Motor neuron (in vitro differentiated cells): ENCODE data around the gene CPZ. TPM values are rescaled to one million over a fixed set of nuclear protein-coding genes. Genes with fewer than 3 reads are reported as not detected.

Source experiments
- ATAC-seq, 8 experiments: fragments of 200-7000 bp; cut with Tn5 transposase; replicated peaks in 6 of 8; 2 replicates each; pipeline ENCODE4 v1.8.0; 2021; ENCODE audit warnings: mild to moderate bottlenecking in 8 of 8, moderate library complexity in 8 of 8
- H3K27ac ChIP-seq, 2 donors: fragments of 250-450 bp; sonication (Bioruptor Pico); 2 replicates each; pipeline ENCODE4 v1.9.0; 2021; ENCODE audit warnings: antibody characterized with exemption in 2 of 2, mild to moderate bottlenecking in 2 of 2, moderate library complexity in 1 of 2
- H3K4me1 ChIP-seq, 2 donors: fragments of 250-450 bp; sonication (Bioruptor Pico); replicated peaks in 1 of 2; 2 replicates each; pipeline ENCODE4 v1.6.1; 2021; ENCODE audit warnings: antibody characterized with exemption in 2 of 2, mild to moderate bottlenecking in 2 of 2, moderate library complexity in 1 of 2
- H3K4me3 ChIP-seq, 5 donors: fragments of 250-450 bp; sonication (Bioruptor Pico); 2 replicates each; pipeline ENCODE4 v1.9.0; 2021; ENCODE audit warnings: antibody characterized with exemption in 5 of 5, mild to moderate bottlenecking in 5 of 5, moderate library complexity in 4 of 5
- WGBS, 10 experiments: fragments of 450-650 bp; shearing (Covaris generic); methylation state at CpG; one replicate each; pipeline ENCODE4 v1.0.0; 2022; 5-methylcytosine and 5-hydroxymethylcytosine counted together
- in situ Hi-C, 9 experiments: fragments of 400-800 bp; cut with MboI; loops; one replicate each; pipeline ENCODE4 v1.15.0; 2021; ENCODE audit warnings: low sequenced_read_pairs in 9 of 9, low pct_unique_long_range_greater_than_20kb in 2 of 9; ENCODE audit not compliant: unreplicated experiment in 9 of 9
- total RNA-seq, 8 experiments: library from RNA; unstranded; fragments of 300-600 nt; gene quantifications; 2 replicates each; pipeline versions ENCODE4 v1.2.3 to v1.2.4, GENCODE V29; 2022

CPZ gene
- total RNA-seq, 8 experiments from 2014 or later: 0.11 to 48.4 (median 1.4) TPM; not detected in 2

- in situ Hi-C loops: loop anchor here in 1 of 9 experiments (10.0 kb wide), 1 partner anchor 121 kb away; no protein-coding TSS in a partner anchor
- no peak overlapping the region for H3K27ac ChIP-seq
- H3K4me1 ChIP-seq: no peaks in the 10 kb centered on the region
- ATAC-seq: no peak
- H3K4me3 ChIP-seq: no peak overlapping the region
- WGBS, 10 experiments: 8 to 94% (median 76%) methylated on average over 1 to 7 of the region's 16 CpGs; no CpG with 5 or more reads in 3 of the 10 experiments
These were observed 2.9 kb downstream of the CPZ start for GRCh38 chr4:8595237-8596087.

GRCh38 chr4:8596891-8597290, 4.3 kb downstream of the CPZ start:
- 60 to 93% (median 84%) methylated on average over 1 to 4 of the region's 9 CpGs; no CpG with 5 or more reads in 6 of the 10 experiments for WGBS, 10 experiments
- no peak overlapping the region for H3K27ac ChIP-seq
- no peak overlapping the region for H3K4me3 ChIP-seq
- ATAC-seq: no peak
- in situ Hi-C loops: loop anchor here in 1 of 9 experiments (10.0 kb wide), 1 partner anchor 122 kb away; no protein-coding TSS in a partner anchor
- H3K4me1 ChIP-seq: no peaks in the 10 kb centered on the region

GRCh38 chr4:8597319-8597718, 4.8 kb downstream of the CPZ start:
- Histone ChIP-seq H3K4me1 (no peaks in the 10 kb centered on the region), H3K27ac (no peak overlapping the region), H3K4me3 (no peak overlapping the region)
- 53 to 81% (median 73%) methylated on average over 3 to 8 of the region's 13 CpGs; no CpG with 5 or more reads in 6 of the 10 experiments for WGBS, 10 experiments
- ATAC-seq: peak in 3 of 8 experiments; percentile 5 to 29 (median 26)
- in situ Hi-C loops: loop anchor here in 1 of 9 experiments (10.0 kb wide), 1 partner anchor 123 kb away; no protein-coding TSS in a partner anchor

- in situ Hi-C loops: loop anchor here in 1 of 9 experiments (10.0 kb wide), 1 partner anchor 123 kb away; no protein-coding TSS in a partner anchor
- ATAC-seq: no peak
- 40 to 100% (median 59%) methylated on average over 1 to 4 of the region's 15 CpGs; no CpG with 5 or more reads in 6 of the 10 experiments for WGBS, 10 experiments
These were observed 5.2 kb downstream of the CPZ start for GRCh38 chr4:8597791-8598190.

GRCh38 chr4:8598391-8599090, 6.0 kb downstream of the CPZ start:
- 50 to 100% (median 94%) methylated on average over 2 to 6 of the region's 19 CpGs; no CpG with 5 or more reads in 4 of the 10 experiments for WGBS, 10 experiments
- no peak for ATAC-seq
- H3K27ac ChIP-seq: no peak overlapping the region

More at GRCh38 chr4:8597791-8598190, 5.2 kb downstream of the CPZ start:
- H3K27ac ChIP-seq: no peak overlapping the region
- H3K4me3 ChIP-seq: no peak overlapping the region
- H3K4me1 ChIP-seq: no peaks in the 10 kb centered on the region

GRCh38 chr4:8599091-8599460, 6.5 kb downstream of the CPZ start:
- H3K4me3 ChIP-seq: no peak overlapping the region
- in situ Hi-C loops: loop anchor here in 1 of 9 experiments (10.0 kb wide), 1 partner anchor 124 kb away; no protein-coding TSS in a partner anchor
- 80 to 84% (median 83%) methylated on average over 2 to 8 of the region's 8 CpGs; no CpG with 5 or more reads in 7 of the 10 experiments for WGBS, 10 experiments
- no peak overlapping the region for H3K27ac ChIP-seq
- no peaks in the 10 kb centered on the region for H3K4me1 ChIP-seq
- ATAC-seq: no peak

More at GRCh38 chr4:8598391-8599090, 6.0 kb downstream of the CPZ start:
- Histone ChIP-seq H3K4me3 (no peak overlapping the region), H3K4me1 (no peaks in the 10 kb centered on the region)
- in situ Hi-C loops: loop anchor here in 1 of 9 experiments (10.0 kb wide), 1 partner anchor 124 kb away; no protein-coding TSS in a partner anchor

DNA sequence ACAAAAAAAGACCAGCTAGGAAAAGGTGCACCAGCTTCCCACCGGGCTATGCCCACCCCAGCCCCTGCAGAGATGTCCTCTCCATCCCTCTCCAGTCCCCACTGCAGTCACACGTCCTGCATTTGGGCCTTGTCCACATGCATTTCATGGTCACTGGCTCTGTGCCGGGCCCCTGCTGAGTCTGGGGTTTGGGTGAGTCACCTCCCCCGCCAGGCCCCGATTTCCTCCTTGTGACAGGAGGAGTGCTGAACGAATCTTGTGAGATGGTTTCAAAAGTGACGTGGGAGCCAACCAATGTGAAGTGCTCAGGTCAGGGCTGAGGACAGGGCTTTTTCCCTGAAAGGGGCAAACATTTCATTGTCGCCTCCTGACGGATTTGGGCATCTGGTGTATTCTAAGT, 7.1 kb downstream of the CPZ start:
- 5 to 94% (median 58%) methylated on average over 2 to 5 of the region's 9 CpGs; no CpG with 5 or more reads in 3 of the 10 experiments for WGBS, 10 experiments
- no peak overlapping the region for H3K4me3 ChIP-seq
- H3K4me1 ChIP-seq: no peaks in the 10 kb centered on the region
- in situ Hi-C loops: loop anchor here in 1 of 9 experiments (10.0 kb wide), 1 partner anchor 125 kb away; no protein-coding TSS in a partner anchor
- ATAC-seq: peak in 3 of 8 experiments; percentile 17 to 80 (median 73)
- H3K27ac ChIP-seq: no peak overlapping the region

DNA sequence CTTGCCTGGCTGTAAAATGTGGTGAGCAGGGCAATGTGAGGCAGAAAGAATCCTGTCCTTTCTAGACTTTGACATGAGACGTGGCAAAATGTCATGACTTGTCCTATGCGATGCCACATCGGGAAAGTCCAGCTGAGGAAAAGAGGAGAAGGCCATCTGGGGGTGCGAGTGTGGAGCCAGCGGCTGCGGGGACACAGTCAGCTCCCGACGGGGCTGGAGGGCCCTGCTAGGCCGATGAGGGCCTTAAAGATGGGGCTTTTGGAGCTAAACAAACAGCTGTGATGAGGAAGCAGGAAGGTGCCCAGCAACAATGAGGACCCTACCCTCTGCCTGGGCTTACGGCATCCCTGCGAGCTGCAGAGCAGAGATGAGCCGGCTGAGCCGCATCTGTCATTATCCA, 7.7 kb downstream of the CPZ start:
- Histone ChIP-seq H3K4me1 (no peaks in the 10 kb centered on the region), H3K27ac (no peak overlapping the region), H3K4me3 (no peak overlapping the region)
- 44 to 100% (median 83%) methylated on average over 1 to 7 of the region's 13 CpGs; no CpG with 5 or more reads in 5 of the 10 experiments for WGBS, 10 experiments
- in situ Hi-C loops: no loop called here
- ATAC-seq: no peak

- WGBS, 10 experiments: 73% methylated on average over 3 of the region's 12 CpGs; no CpG with 5 or more reads in 9 of the 10 experiments
- in situ Hi-C loops: no loop called here
- no peaks in the 10 kb centered on the region for H3K4me1 ChIP-seq
- ATAC-seq: peak in 1 of 8 experiments; percentile 22
- H3K27ac ChIP-seq: no peak overlapping the region
- H3K4me3 ChIP-seq: no peak overlapping the region
These were observed 8.1 kb downstream of the CPZ start for GRCh38 chr4:8600686-8601085.

DNA sequence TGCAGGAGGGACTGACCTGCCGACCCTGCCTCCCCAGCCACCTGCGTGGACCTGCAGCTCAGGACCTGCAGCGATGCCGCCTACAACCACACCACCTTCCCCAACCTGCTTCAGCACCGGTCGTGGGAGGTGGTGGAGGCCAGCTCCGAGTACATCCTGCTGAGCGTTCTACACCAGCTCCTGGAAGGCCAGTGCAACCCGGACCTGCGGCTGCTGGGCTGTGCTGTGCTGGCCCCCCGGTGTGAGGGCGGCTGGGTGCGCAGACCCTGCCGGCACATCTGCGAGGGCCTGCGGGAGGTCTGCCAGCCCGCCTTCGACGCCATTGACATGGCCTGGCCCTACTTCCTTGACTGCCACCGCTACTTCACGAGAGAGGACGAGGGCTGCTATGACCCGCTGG, 8.5 kb downstream of the CPZ start:
- Histone ChIP-seq H3K4me3 (no peak overlapping the region), H3K27ac (no peak overlapping the region), H3K4me1 (no peaks in the 10 kb centered on the region)
- in situ Hi-C loops: no loop called here
- WGBS, 10 experiments: 20% methylated on average over 1 of the region's 23 CpGs; no CpG with 5 or more reads in 9 of the 10 experiments
- ATAC-seq: no peak

GRCh38 chr4:8601556-8601955, 9.0 kb downstream of the CPZ start:
- Histone ChIP-seq H3K27ac (no peak overlapping the region), H3K4me1 (no peaks in the 10 kb centered on the region), H3K4me3 (no peak overlapping the region)
- ATAC-seq: no peak
- in situ Hi-C loops: no loop called here
- no CpG with 5 or more reads among the region's 10 CpGs for WGBS, 10 experiments

GRCh38 chr4:8602686-8603430, 10.3 kb downstream of the CPZ start:
- ATAC-seq: no peak
- 50 to 93% (median 80%) methylated on average over 1 to 7 of the region's 19 CpGs; no CpG with 5 or more reads in 5 of the 10 experiments for WGBS, 10 experiments
- Histone ChIP-seq H3K4me3 (no peak overlapping the region), H3K27ac (no peak overlapping the region), H3K4me1 (no peaks in the 10 kb centered on the region)
- in situ Hi-C loops: no loop called here
